Muscle layer of colon (tissue), 2 donors: ENCODE measurements around the gene NCAPH2.
A peak's percentile ranks its signal among the peaks of the same experiment; 100 is the strongest.

Experiments used
- H3K27ac ChIP-seq: one replicate; pipeline ENCODE4 v1.7.0; 2013; ENCODE audit warnings: low read depth, mild to moderate bottlenecking, low read length, moderate library complexity
- H3K27me3 ChIP-seq, 2 donors: one replicate each; pipeline ENCODE4 v1.7.0; 2013; ENCODE audit warnings: low read length in 2 of 2, mild to moderate bottlenecking in 2 of 2; ENCODE audit not compliant: insufficient read depth in 2 of 2, control insufficient read depth in 1 of 2
- H3K36me3 ChIP-seq: one replicate; pipeline ENCODE4 v1.7.0; 2013; ENCODE audit warnings: mild to moderate bottlenecking, low read length; ENCODE audit not compliant: insufficient read depth
- H3K4me1 ChIP-seq: one replicate; pipeline ENCODE4 v1.7.0; 2013; ENCODE audit warnings: mild to moderate bottlenecking, low read length; ENCODE audit not compliant: insufficient read depth
- H3K4me3 ChIP-seq, 2 donors: one replicate each; pipeline ENCODE4 v1.7.0; 2013; ENCODE audit warnings: low read length in 2 of 2, low read depth in 1 of 2, mild to moderate bottlenecking in 1 of 2, moderate library complexity in 1 of 2
- H3K9ac ChIP-seq: one replicate; pipeline ENCODE4 v1.7.0; 2013; ENCODE audit warnings: low read length
- H3K9me3 ChIP-seq: one replicate; pipeline ENCODE4 v1.7.0; 2013; ENCODE audit warnings: mild to moderate bottlenecking, low read length
- donor health status: abdominal sarcoma.
- donor health status: Adenocarcinoma of cecum.

The NCAPH2 gene

DNA sequence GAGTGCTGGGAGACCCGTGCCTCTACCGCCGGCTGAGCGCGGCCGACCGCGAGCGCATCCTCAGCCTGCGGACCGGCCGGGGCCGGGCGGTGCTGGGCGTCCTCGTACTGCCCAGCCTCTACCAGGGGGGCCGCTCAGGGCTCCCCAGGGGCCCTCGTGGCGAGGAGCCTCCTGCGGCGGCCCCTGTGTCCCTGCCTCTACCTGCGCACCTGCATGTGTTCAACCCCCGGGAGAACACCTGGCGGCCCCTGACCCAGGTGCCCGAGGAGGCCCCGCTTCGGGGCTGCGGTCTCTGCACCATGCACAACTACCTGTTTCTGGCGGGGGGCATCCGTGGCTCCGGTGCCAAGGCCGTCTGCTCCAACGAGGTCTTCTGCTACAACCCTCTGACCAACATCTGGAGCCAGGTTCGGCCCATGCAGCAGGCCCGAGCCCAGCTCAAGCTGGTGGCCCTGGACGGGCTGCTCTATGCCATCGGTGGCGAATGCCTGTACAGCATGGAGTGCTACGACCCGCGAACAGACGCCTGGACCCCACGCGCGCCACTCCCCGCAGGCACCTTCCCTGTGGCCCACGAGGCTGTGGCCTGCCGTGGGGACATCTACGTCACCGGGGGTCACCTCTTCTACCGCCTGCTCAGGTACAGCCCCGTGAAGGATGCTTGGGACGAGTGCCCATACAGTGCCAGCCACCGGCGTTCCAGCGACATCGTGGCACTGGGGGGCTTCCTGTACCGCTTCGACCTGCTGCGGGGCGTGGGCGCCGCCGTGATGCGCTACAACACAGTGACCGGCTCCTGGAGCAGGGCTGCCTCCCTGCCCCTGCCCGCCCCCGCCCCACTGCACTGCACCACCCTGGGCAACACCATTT, 41.1 kb downstream of the NCAPH2 start:
- Histone ChIP-seq H3K27ac (no peak overlapping the region), H3K9me3 (no peaks in the 10 kb centered on the region), H3K4me1 (peaks cover 5% of the 10 kb centered on the region), H3K36me3 (no peaks in the 10 kb centered on the region), H3K27me3 (peaks cover 16 to 63% of the 10 kb centered on the region in 2 donors), H3K4me3 (peak overlapping the region in 1 of 2 donors; percentile 27), H3K9ac (no peak overlapping the region)

DNA sequence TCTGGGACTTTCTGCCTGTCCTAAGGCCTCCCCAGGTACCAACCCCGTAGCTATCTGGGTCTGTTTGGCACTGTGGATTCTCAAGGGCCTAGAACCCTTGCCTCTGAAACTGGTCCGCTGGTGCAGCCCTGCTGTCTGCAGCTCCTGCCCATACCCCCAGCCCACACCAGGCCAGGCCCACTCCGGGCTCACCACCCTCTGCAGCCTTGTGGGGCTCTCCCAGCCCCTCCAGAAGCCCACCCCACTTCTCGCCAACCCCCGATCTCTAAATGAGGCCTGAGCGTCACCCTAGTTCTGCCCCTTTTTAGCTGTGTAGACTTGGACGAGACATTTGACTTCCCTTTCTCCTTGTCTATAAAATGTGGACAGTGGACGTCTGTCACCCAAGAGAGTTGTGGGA, 42.4 kb downstream of the NCAPH2 start:
- Histone ChIP-seq H3K9ac (no peak overlapping the region), H3K4me3 (no peak overlapping the region), H3K4me1 (no peaks in the 10 kb centered on the region), H3K36me3 (no peaks in the 10 kb centered on the region), H3K27me3 (peaks cover 4 to 53% of the 10 kb centered on the region in 2 donors), H3K9me3 (no peaks in the 10 kb centered on the region), H3K27ac (no peak overlapping the region)

DNA sequence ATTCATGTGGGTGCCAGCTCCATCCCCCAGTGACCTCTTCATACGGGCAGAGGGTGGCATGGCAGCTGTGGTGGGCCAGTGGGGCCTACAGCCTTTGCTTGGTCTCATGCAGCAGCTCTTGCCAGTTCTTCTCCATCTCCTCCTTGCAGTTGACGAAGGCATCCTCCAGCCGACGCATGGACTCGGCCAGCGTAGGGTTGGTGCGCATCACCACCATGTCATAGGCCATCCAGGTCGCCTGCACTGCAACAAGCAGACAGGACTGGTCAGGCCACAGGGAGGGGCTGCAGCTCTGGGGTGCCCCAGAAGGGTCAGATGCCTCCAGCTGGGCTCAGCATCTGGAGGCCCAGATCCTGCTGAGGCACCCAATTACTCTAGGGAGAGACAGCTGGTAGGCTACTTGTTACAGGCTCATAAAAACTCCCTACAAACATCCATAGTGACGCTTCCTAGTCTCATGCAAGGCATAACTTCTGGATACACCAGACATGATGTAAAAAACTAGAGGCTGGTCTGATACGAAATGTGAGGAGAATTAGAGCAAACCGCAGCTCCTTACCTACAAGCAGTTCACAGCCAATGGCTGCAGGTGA, 43.2 kb downstream of the NCAPH2 start:
- Histone ChIP-seq H3K4me3 (no peak overlapping the region), H3K9me3 (no peaks in the 10 kb centered on the region), H3K27ac (no peak overlapping the region), H3K27me3 (peaks cover 0 to 44% of the 10 kb centered on the region in 2 donors), H3K4me1 (no peaks in the 10 kb centered on the region), H3K9ac (no peak overlapping the region), H3K36me3 (no peaks in the 10 kb centered on the region)

DNA sequence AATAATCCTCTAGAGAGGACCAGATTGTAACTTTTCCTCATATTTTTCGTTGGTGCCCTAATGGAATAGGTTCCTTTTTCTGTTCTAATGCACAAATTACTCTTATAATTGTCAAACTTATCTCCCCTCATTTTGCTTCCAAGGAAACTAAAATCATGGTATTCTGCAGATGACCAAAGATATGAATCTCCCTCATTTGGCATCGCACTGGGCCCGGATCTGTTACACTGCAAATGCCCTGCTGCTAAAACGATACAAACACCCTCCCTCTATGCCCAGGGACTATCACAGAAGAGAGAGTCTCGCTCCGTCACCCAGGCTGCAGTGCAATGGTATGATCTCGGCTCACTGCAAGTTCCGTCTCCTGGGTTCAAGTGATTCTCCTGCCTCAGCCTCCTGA, 45.3 kb downstream of the NCAPH2 start:
- no peak overlapping the region for H3K27ac ChIP-seq
- peaks cover 0 to 25% of the 10 kb centered on the region in 2 donors for H3K27me3 ChIP-seq

DNA sequence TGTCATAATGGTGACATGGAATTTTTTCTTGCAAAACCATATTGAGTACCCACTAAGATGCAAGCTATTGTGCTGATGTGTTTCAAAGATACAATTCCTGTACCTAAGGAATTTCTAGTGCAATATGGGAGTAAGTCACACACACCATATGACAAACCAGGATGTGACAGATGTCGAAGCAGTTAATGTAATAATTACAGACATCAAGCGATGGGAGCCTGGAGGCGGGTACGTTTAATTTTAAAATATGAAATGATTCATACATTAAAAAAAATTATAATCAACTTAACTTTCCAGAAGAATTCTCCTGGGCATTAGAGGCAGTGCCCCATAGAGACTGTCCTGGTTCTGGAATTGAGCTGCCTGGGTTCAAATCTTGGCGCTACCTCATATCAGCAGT, 48.7 kb downstream of the NCAPH2 start:
- Histone ChIP-seq H3K4me1 (no peaks in the 10 kb centered on the region), H3K27ac (no peak overlapping the region), H3K9me3 (no peaks in the 10 kb centered on the region), H3K27me3 (peaks cover 0 to 3% of the 10 kb centered on the region in 2 donors), H3K36me3 (no peaks in the 10 kb centered on the region), H3K4me3 (no peak overlapping the region), H3K9ac (no peak overlapping the region)

More for the DNA sequence above, 45.3 kb downstream of the NCAPH2 start:
- no peak overlapping the region for H3K9ac ChIP-seq
- no peak overlapping the region for H3K4me3 ChIP-seq
- no peaks in the 10 kb centered on the region for H3K4me1 ChIP-seq
- no peaks in the 10 kb centered on the region for H3K36me3 ChIP-seq
- no peaks in the 10 kb centered on the region for H3K9me3 ChIP-seq

DNA sequence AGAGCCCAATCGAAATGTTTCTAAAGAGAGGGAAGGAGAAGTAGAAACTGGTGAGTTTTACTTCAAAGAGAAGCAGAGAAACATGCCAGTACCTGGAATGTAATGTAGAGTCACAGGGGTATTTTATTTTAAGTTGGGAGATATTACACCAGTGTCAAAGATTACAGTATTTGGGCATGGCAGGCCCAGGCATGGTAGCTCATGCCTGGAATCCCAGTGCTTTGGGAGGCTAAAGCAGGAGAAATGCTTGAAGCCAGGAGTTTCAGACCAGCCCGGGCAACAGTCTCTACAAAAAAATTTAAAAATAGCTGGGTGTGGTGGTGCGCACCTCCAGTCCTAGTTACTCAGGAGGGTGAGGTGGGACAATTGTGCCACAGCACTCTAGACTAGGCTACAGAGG, 52.0 kb downstream of the NCAPH2 start:
- Histone ChIP-seq H3K9ac (no peak overlapping the region), H3K36me3 (no peaks in the 10 kb centered on the region), H3K27me3 (no peaks in the 10 kb centered on the region), H3K27ac (no peak overlapping the region), H3K4me1 (peaks cover 9% of the 10 kb centered on the region), H3K9me3 (no peaks in the 10 kb centered on the region), H3K4me3 (no peak overlapping the region)

DNA sequence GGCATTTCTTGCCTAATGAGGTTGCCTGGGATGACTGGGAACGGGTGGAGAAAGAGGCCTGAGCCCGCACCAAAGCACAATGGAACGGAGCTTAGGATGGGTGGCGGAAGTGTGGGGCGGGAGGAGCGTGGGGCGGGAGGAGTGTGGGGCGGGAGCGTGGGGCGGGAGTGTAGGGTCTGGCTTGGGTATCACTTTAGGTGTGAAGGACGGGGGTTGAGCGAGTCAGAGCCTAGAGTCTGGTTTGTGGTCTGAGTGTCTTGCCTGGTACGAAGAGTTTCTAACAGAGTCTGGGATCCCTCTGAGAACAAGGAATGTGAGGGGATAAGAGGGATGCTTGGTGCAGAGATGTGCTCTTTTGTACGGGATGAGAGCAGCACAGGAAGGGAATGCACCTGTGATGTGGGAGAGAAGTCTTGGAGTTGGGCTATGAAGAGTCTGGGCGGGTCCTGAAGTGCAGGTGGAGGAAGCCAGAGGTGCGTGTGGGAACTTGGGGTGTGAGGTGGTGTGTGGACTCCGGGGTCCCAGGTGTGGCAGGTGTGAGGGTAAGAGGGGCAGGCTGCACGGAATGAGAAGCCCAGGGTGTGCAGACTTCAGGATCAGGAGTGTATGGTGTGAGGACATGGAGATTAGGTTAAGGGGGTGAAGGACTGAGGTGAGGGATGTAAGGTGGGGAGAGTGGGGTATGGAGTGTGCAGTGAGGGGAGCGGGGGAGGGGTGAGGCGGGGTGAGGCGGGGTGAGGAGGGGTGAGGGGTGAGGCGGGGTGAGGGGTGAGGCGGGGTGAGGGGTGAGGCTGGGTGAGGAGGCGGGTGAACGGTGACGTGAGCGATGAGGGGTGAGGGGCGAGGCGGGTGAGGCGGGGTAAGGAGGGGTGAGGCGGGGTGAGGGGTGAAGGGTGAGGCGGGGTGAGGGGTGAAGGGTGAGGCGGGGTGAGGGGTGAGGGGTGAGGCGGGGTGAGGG, 53.7 kb downstream of the NCAPH2 start:
- Histone ChIP-seq H3K4me1 (peaks cover 9% of the 10 kb centered on the region), H3K36me3 (no peaks in the 10 kb centered on the region), H3K27me3 (no peaks in the 10 kb centered on the region), H3K9me3 (no peaks in the 10 kb centered on the region), H3K9ac (no peak overlapping the region), H3K4me3 (no peak overlapping the region), H3K27ac (no peak overlapping the region)

DNA sequence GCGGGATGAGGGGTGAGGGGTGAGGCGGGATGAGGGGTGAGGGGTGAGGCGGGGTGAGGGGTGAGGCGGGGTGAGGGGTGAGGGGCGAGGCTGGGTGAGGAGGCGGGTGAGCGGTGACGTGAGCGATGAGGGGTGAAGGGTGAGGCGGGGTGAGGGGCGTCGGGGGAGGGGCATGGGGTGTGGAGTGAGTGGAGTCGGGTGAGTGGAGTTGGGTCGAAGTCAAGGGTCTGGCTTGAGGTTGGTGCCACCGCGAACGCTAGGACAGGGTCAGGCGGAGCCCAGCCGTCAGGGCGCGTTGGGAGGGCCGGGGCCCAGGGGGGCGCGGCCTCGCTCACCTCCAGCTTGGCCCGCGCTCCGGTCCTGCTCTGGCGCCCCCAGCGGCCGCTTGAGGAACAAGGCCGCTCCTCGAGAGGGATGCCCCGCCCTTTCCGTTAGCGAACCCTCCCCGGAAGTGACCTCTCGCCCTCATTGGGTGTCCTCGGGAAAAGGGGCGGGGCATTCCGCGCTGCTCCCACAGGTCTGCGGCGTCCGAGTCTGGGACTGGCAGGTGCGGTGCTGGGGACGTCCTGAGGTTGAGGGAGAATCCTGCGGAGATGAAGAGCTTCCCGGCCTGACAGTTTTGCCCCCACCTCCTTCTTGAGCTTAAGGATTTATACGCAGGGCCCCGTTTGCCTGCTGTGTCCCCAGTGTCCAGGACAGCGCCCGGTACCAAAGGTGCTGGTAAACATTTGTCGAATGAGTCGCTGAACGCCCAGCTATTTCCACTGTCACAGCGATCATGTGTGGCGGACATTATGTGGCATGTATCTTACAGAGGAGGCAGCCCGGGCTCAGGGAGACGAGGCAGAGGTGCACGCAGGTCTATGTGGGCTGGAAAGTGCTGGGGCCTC, 54.7 kb downstream of the NCAPH2 start, which contains the start of gene SYCE3:
SYCE3 (minus strand) TSS at position 397 of the 890 bp plus-strand sequence. CDS start 6,514 bp downstream, outside the sequence.
- Histone ChIP-seq H3K4me1 (peaks cover 9% of the 10 kb centered on the region), H3K9ac (peak within 1 kb of the TSS; percentile 57), H3K27ac (peak within 1 kb of the TSS; percentile 61)

DNA sequence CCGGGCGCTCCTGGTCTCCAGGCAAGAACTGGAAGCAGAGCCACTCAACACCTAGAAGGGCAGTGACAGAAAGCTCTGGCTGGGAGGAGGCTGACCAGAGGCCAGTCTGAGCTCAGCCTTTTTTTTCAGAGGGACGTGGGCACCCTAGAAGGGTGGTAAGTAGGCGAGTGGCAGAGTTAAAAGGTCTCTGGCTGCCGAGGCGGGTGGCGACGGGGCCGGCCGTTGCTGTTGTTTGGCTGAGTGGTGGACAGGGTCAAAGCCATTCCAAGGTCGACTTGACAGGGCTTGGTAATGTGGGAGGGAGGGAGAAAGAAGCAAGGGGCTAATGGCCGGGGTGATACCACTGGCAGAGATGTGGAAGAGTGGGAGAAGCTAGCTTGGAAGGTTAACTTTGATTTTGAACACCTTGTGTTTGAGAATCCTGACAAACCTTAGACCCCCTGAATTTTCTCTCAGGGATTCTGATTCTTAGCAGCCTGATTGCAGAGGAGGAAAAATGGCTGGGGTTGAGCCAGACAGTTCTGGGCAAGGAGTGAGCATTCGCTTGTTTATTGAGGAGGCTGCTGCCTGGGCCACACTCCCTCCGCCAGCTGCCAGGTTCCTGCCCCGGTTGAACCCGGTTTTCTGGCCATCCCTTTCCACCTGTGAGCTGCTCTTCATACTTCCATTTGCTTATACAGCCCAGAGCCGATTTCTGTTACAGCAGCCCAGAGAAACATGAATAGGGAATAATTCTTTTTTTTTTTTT, 55.6 kb downstream of the NCAPH2 start:
- Histone ChIP-seq H3K9me3 (no peaks in the 10 kb centered on the region), H3K27me3 (no peaks in the 10 kb centered on the region), H3K4me1 (peaks cover 9% of the 10 kb centered on the region), H3K4me3 (peak overlapping the region; percentile 85 to 98), H3K27ac (peak overlapping the region; percentile 61), H3K9ac (peak overlapping the region; percentile 57), H3K36me3 (no peaks in the 10 kb centered on the region)

More for the DNA sequence above, 54.7 kb downstream of the NCAPH2 start, which contains the start of gene SYCE3:
- no peaks in the 10 kb centered on the region for H3K9me3 ChIP-seq
- H3K27me3 ChIP-seq: no peaks in the 10 kb centered on the region
- no peaks in the 10 kb centered on the region for H3K36me3 ChIP-seq
- peak within 1 kb of the TSS; percentile 85 to 98 for H3K4me3 ChIP-seq

DNA sequence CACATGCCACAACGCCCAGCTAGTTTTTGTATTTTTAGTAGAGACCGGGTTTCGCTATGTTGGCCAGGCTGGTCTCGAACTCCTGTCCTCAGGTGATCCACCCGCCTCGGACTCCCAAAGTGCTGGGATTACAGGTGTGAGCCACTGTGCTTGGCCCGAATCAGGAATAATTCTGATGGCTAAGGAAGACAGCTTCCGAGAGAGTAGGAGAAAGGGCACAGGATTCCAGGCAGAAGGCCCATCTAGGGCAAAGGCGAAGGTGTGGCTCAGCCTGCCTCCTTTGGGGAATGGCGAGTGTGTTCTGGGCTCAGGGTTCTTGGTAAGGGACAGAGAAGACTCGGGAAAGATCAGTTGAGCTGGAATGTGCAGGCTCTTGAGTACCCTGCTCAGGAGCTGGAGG, 56.3 kb downstream of the NCAPH2 start:
- Histone ChIP-seq H3K36me3 (no peaks in the 10 kb centered on the region), H3K4me3 (no peak overlapping the region), H3K9me3 (no peaks in the 10 kb centered on the region), H3K27ac (no peak overlapping the region), H3K27me3 (no peaks in the 10 kb centered on the region), H3K9ac (no peak overlapping the region), H3K4me1 (peaks cover 9% of the 10 kb centered on the region)
